GM19240 (cell line): ENCODE data around the gene KAT8.

Source experiments
- DNase-seq: peaks from one replicate; pipeline ENCODE4 v3.0.0; 2011; ENCODE audit warnings: low spot score; ENCODE audit not compliant: insufficient read length

Gene KAT8

DNA sequence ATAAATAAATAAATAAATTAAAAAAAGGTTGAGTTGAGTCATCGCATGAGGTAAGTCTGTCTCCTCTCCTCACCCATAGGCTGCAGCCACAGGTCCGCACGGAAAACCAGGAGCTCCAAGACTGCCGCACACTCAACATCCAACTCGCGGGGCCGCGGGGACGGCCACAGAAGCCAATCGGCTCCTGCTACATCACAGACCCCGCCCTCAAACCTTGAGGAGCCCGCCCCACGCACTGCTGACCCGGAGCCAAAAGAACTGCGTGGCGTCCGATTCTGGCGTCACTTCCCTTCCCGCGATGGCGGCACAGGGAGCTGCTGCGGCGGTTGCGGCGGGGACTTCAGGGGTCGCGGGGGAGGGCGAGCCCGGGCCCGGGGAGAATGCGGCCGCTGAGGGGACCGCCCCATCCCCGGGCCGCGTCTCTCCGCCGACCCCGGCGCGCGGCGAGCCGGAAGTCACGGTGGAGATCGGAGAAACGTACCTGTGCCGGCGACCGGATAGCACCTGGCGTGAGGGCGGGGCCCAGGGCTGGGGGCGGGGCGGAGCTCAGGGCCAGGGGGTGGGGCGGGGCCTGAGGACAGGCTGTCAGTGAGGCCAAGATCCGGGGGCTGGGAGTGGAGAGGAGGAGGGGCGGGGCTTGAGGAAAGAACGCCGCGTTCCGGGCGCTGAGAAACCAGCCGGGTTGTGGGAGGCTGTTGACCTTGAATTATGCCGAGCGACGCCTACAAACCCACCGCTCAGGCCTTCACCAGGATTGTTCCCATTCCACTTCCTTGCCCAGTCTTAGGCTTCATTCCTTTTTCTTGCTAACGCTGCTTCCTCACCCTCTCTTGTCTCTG lies at the start of gene KAT8:
Gene KAT8, plus strand, starts transcription at position 281 of the 839 bp plus-strand sequence. Its CDS starts 18 bp downstream, at position 299.
- peak; percentile 98 for DNase-seq

- DNase-seq = no peak
Measured at GRCh38 chr16:31071861-31072260, 45.6 kb upstream of the KAT8 start.

DNA sequence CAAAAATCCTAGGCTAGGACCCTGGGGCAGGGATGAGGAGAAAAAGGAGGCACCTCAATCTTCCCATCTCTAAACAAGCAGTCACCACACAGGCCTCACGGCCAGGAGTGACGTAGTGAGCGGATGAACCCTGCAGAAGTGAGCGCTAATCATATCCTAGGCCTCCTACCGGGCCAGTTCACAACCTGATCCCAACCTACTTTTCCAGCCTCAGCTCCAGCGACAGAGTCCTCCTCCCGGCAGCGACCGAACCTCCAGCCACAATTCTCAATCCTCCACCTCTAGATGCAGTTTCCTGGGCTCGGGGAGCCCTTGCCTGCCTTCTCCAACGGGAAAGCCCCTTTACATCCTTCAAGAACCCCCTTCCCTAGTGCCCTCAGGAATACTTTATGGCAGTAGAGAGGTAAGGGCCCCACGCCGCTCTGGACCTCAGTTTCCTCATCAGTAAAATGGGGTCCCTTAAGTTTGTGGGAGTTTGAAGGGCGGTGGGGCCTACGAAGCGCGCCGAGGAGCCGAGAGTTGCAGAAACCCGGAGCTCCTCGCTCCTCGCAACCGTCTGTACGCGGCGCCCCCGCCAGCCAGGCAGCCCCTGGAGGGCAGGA lies 44.8 kb upstream of the KAT8 start:
- no peak for DNase-seq

DNA sequence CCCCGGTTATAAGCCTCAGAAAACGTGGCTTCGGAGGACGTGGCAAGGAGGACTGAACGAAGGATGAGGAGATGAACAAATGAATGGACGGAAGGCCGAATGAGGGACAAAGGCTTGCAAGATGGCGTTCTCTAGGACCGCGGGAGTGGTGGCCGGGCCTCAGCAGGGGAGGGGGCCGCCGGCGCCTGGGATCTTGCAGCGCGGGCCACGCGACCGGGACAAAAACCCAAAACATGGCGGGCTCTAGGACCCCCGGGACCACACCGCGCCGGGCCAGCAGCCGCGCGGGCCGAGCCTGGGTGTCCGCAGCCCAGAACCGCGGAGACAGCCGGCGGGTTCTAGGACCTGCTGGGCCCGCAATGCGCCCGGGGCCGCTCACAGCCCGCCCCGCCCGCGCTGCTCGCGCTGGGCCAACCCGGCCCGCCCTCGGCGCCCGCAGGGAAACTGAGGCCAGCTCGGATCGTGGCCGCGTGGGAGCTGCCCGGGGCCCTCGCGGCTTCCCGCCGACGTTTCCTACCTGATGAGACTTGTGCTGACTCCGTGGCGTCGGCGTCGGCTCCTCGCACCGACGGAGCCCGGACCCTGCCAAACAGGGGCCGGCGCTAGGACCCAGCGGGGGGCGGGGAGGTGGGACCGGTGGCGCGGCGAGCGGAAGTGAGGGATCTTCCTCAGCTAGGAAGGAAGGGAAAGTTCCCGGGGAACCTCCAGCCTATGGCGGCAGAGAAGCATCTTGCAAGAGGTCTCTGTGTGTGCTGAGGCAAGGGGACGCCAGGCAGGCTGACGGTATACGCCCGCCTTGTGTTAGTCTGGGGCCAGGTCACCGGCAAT lies 44.1 kb upstream of the KAT8 start:
- peak; percentile 80 for DNase-seq

GRCh38 chr16:31073970-31074813 lies 43.3 kb upstream of the KAT8 start, which contains the start of the genes ZNF646 and ZNF668:
TSS of gene ZNF646 (plus strand) at chr16:31074422. CDS start at chr16:31076325, 1,903 bp downstream.
TSS of gene ZNF668 (minus strand) at chr16:31074240. CDS start at chr16:31064459, 9,781 bp downstream.
- DNase-seq = peak; percentile 99

- no peak for DNase-seq
Measured at GRCh38 chr16:31074814-31075183, 42.7 kb upstream of the KAT8 start.

DNA sequence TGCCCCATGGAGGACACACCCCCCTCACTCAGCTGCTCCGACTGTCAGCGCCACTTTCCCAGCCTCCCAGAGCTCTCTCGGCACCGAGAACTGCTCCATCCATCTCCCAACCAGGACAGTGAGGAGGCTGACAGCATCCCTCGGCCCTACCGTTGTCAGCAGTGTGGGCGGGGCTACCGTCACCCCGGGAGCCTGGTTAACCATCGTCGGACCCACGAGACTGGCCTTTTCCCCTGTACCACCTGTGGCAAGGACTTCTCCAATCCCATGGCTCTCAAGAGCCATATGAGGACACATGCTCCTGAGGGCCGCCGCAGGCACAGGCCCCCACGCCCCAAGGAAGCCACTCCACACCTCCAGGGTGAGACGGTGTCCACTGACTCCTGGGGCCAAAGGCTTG lies 41.1 kb upstream of the KAT8 start:
- no peak for DNase-seq

GRCh38 chr16:31077024-31077423 lies 40.4 kb upstream of the KAT8 start:
- no peak for DNase-seq

- DNase-seq = no peak
Measured at GRCh38 chr16:31077592-31078396, 39.7 kb upstream of the KAT8 start.

- DNase-seq = no peak
Measured at GRCh38 chr16:31078597-31079341, 38.7 kb upstream of the KAT8 start.

GRCh38 chr16:31079342-31079944 lies 38.0 kb upstream of the KAT8 start:
- no peak for DNase-seq

DNA sequence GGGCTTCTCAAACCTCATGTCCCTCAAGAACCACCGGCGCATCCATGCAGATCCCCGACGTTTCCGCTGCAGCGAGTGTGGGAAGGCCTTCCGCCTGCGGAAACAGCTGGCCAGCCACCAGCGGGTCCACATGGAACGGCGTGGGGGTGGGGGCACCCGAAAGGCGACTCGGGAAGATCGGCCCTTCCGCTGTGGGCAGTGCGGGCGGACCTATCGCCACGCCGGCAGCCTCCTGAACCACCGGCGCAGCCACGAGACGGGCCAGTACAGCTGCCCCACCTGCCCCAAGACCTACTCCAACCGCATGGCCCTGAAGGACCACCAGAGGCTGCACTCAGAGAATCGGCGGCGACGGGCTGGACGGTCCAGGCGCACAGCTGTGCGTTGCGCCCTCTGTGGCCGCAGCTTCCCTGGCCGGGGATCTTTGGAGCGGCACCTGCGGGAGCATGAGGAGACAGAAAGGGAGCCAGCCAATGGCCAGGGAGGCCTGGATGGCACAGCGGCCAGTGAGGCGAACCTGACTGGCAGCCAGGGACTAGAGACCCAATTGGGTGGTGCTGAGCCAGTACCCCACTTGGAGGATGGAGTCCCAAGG lies 37.3 kb upstream of the KAT8 start:
- no peak for DNase-seq

DNA sequence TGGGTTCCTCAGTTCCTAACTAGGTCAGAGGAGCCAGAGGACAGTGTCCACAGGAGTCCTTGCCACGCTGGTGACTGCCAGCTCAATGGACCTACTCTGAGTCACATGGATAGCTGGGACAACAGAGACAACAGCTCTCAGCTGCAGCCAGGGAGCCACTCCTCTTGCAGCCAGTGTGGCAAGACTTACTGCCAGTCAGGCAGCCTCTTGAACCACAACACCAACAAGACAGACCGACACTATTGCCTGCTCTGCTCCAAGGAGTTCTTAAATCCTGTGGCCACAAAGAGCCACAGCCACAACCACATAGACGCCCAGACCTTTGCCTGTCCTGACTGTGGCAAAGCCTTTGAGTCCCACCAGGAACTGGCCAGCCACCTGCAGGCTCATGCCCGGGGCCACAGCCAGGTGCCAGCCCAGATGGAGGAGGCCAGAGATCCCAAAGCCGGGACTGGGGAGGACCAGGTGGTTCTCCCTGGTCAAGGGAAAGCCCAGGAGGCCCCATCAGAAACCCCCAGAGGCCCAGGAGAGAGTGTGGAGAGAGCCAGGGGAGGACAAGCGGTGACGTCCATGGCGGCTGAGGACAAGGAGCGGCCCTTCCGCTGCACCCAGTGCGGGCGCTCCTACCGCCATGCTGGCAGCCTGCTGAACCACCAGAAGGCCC lies 36.6 kb upstream of the KAT8 start:
- DNase-seq = no peak

DNA sequence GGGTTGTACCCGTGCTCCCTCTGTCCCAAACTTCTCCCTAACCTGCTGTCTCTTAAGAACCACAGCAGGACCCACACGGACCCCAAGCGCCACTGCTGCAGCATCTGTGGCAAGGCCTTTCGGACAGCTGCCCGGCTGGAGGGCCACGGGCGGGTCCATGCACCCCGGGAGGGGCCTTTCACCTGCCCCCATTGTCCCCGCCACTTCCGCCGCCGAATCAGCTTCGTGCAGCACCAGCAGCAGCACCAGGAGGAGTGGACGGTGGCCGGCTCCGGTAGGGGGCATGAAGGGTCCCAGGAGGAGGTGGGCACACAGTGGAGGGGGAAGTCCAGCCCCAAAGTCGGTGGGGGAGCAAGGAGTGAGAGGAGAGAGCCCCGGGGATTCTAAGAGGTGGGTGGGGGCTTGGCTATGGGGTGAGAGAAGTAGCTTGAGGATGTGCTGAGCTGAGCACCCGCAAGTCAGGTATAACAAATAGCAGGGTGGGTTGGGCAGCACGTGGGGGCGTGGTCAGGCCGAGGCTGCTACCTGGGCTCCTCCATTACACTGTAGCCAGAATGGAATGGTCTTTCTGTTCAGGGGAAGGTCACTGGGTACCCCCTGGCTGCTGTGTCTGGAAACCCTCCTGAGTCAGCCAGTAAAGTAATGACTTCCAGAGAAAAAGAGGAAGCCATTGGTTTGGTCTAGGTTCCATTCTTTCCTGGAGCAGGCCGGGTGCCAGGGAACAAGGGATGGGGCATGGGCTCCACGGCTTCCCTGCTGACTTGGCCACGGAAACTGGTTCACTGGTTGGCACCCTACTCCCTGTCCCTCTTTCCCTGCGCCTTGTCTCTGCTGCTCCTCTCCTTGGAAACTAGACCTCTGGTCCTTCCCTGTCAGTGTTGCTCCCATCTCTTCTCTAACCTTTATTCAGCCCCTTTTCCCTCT lies 35.8 kb upstream of the KAT8 start:
- DNase-seq = no peak

GRCh38 chr16:31082368-31083045 lies 35.0 kb upstream of the KAT8 start:
- no peak for DNase-seq

- no peak for DNase-seq
Measured at GRCh38 chr16:31083081-31083480, 34.4 kb upstream of the KAT8 start.
